Heart right ventricle (tissue), 16 donors: ENCODE measurements around the gene TSPAN5. TPM values are rescaled to one million over a fixed set of nuclear protein-coding genes. Genes with fewer than 3 reads are reported as not detected.

ENCODE experiments used
- ATAC-seq, 8 donors: fragments of 200-7000 bp; cut with Tn5 transposase; one replicate each; pipeline ENCODE4 v1.9.1; 2020; ENCODE audit warnings: mild to moderate bottlenecking in 8 of 8, moderate library complexity in 8 of 8, moderate number of reproducible peaks in 1 of 8
- DNase-seq, 2 donors: peaks; one replicate each; pipeline ENCODE4 v3.0.0-alpha.2; 2020
- H3K27ac ChIP-seq, 10 donors: fragments of 200-600 bp; sonication (generic) in 2 of 10; one replicate each; pipeline versions ENCODE4 v1.5.0 to v1.8.0; 2020 to 2022; ENCODE audit warnings: mild to moderate bottlenecking in 3 of 10
- H3K27me3 ChIP-seq, 7 donors: fragments of 200-600 bp; one replicate each; pipeline ENCODE4 v1.8.0; 2021 to 2022; ENCODE audit warnings: mild to moderate bottlenecking in 2 of 7
- H3K36me3 ChIP-seq, 9 donors: fragments of 200-600 bp; sonication (generic) in 1 of 9; one replicate each; pipeline versions ENCODE4 v1.5.0 to v1.8.0; 2020 to 2022; ENCODE audit warnings: mild to moderate bottlenecking in 2 of 9
- H3K4me1 ChIP-seq, 9 donors: fragments of 200-600 bp; sonication (generic) in 1 of 9; one replicate each; pipeline versions ENCODE4 v1.5.0 to v1.8.0; 2020 to 2022; ENCODE audit warnings: mild to moderate bottlenecking in 4 of 9
- H3K4me3 ChIP-seq, 10 donors: fragments of 200-600 bp; sonication (generic) in 2 of 10; one replicate each; pipeline versions ENCODE4 v1.5.0 to v1.8.0; 2020 to 2022; ENCODE audit warnings: mild to moderate bottlenecking in 7 of 10, moderate library complexity in 2 of 10
- H3K9me3 ChIP-seq, 11 donors: fragments of 200-600 bp in 10 of 11; sonication (generic) in 2 of 11; one replicate each; pipeline versions ENCODE4 v1.5.0 to v1.8.0; 2013 to 2022; ENCODE audit warnings: mild to moderate bottlenecking in 2 of 11, control low read depth in 1 of 11, moderate library complexity in 1 of 11
- whole genome bisulfite sequencing, 2 donors: extraction: QIAGEN DNeasy Blood & Tissue Kit; methylation state at CpG; one replicate each; pipeline ENCODE4 v1.1.7; 2013; ENCODE audit warnings: inconsistent platforms in 1 of 2; 5-methylcytosine and 5-hydroxymethylcytosine counted together
- intact Hi-C, 10 donors: fragments of 100-400 bp; cut with DNase I; formaldehyde crosslinking; loops; one replicate each; pipeline versions ENCODE4 v1.11.1 to v1.14.2; 2022
- polyA plus RNA-seq, 2 donors: library from polyadenylated mRNA; stranded (reverse); fragments of 200-250 nt; gene quantifications; one replicate each; pipeline ENCODE4 v1.2.3, GENCODE V29; 2013
- total RNA-seq, 10 donors: library from RNA; stranded (reverse); fragmentation: NEBNext Ultra II Directional in 3 of 10; extraction: Animal tissue kit (Norgen Biotek cat#: 25700) in 3 of 10; gene quantifications; one replicate each; pipeline versions ENCODE4 v1.2.1 to v1.2.4, GENCODE V29; 2021 to 2023
- TF ChIP-seq, protein P1 (sequence below), 9 donors: fragments of 200-600 bp; sonication (generic) in 2 of 9; IDR thresholded peaks; one replicate each; pipeline versions ENCODE4 v1.5.0 to v1.8.0; 2021 to 2022; ENCODE audit warnings: antibody characterized with exemption in 9 of 9, mild to moderate bottlenecking in 5 of 9, moderate library complexity in 1 of 9
- donor health status: Arrhythmogenic right ventricular cardiomyopathy.
- donor health status: ischemic (EF 13 %, LVEDD 7.1; RV severe dilation, severe dysfunction).
- donor health status: healthy with polysubstance abuse.
- donor health status: DM: no; HTN: yes; CAD: no.
- donor health status: DM: no; HTN: no; CAD: no.
- donor health status: ischemic (EF 25% LVEDD 6.9; RV normal size, moderate dysfunction).
- donor health status: ischemic (EF 25% LVEDD 5.7; RV mildly dilated, moderate dysfunction).
- donor health status: healthy.
- donor health status: DM: yes; HTN: yes; CAD: no.
- donor health status: Ischemic cardiomyopathy.
- donor health status: ischemic (EF 35%, LVEDD 5.7; RV mildly dilated, moderate dysfunction).
- donor health status: nonischemic (EF 11% LVEDD 7.7; RV severe dilation, severe dysfunction).
- donor health status: DM: yes; HTN: yes; CAD: no.
- donor health status: PGD.
- donor health status: ischemic (EF 29% LVEDD 5.4; RV normal size, mild dysfunction).
- donor health status: nonischemic (EF 23%, LVEDD 6.1; RV moderate dilation, normal function).

TSPAN5 gene
- total and polyA plus RNA-seq, 12 donors: 0.85 to 6.7 (median 3.8) TPM

DNA sequence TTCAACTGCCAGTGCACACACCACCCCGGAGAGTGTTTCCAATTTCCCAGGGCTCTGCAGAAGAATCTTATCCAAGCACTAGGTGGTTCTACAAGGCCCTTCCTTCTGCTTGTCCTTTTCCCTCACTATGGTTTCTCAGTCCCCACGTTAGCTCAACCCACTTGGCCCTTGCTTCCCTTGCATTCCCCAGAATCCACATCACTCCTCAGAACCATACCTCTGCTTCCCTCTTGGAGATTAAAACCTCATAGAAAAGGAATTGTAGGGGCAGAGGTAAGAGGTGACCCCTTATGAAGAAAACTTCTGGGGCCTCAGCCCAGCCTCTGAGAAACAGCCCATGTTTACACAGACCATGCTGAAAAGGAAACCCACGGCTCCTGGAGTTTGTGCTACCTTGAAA lies 42.4 kb downstream of the TSPAN5 start:
- Histone ChIP-seq H3K27ac (no peak overlapping the region), H3K27me3 (no peaks in the 10 kb centered on the region), H3K4me1 (peaks cover 0 to 31% (median 8%) of the 10 kb centered on the region in 9 donors), H3K36me3 (no peaks in the 10 kb centered on the region), H3K4me3 (no peak overlapping the region), H3K9me3 (no peaks in the 10 kb centered on the region)
- WGBS, 2 donors: 93 to 97% methylated on average over 3 of the region's 3 CpGs
- intact Hi-C loops: no loop called here
- DNase-seq: no peak
- TF ChIP-seq, protein P1, sequence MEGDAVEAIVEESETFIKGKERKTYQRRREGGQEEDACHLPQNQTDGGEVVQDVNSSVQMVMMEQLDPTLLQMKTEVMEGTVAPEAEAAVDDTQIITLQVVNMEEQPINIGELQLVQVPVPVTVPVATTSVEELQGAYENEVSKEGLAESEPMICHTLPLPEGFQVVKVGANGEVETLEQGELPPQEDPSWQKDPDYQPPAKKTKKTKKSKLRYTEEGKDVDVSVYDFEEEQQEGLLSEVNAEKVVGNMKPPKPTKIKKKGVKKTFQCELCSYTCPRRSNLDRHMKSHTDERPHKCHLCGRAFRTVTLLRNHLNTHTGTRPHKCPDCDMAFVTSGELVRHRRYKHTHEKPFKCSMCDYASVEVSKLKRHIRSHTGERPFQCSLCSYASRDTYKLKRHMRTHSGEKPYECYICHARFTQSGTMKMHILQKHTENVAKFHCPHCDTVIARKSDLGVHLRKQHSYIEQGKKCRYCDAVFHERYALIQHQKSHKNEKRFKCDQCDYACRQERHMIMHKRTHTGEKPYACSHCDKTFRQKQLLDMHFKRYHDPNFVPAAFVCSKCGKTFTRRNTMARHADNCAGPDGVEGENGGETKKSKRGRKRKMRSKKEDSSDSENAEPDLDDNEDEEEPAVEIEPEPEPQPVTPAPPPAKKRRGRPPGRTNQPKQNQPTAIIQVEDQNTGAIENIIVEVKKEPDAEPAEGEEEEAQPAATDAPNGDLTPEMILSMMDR (IDR thresholded peaks at IDR 0.05): no peak
- ATAC-seq: no peak

DNA sequence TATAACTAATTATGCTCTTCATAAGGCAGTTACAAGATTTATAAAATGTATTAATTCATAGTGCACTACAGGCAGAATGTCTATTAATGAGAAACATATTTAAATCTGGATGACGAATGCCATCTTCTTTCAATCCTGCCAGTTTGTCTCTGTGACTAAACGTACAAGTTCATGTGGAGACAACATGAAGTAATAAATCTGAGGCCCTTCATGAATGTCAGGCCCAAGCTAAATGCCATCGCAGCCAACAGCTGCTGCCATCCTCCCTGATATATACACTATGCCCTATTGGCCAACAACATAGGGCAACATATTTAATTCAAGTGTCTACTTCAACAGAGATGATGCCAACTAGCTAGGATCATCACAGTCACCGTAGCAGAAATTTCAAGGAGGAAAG lies 43.7 kb downstream of the TSPAN5 start:
- ATAC-seq (no peak), DNase-seq (no peak)
- H3K36me3 ChIP-seq: no peaks in the 10 kb centered on the region
- H3K27me3 ChIP-seq: no peaks in the 10 kb centered on the region
- intact Hi-C loops: no loop called here
- peaks cover 0 to 31% (median 8%) of the 10 kb centered on the region in 9 donors for H3K4me1 ChIP-seq
- H3K9me3 ChIP-seq: no peaks in the 10 kb centered on the region
- no peak overlapping the region for H3K27ac ChIP-seq
- H3K4me3 ChIP-seq: no peak overlapping the region
- WGBS, 2 donors: 54 to 81% methylated on average over 4 of the region's 4 CpGs
- TF ChIP-seq, protein P1 (IDR thresholded peaks at IDR 0.05): no peak

DNA sequence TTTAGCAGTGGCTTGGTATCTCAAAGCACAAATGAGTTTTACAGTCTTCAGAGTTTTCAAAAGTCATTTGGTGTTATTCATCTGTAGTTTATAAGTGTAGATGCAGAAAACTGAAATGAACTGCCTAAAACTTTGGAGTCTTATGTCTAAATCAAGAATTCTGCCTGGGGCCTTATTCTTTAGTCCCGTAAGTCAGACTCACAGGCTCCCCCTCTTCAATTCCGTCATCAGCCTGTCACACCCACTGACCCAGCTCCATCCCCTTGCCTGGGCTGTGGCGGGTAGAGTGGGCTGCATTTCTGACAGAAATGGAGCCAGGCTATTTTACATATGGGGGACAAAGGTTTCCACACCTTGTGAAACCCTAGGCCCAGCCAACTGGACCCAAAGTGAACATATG lies 44.3 kb downstream of the TSPAN5 start:
- WGBS, 2 donors: 88 to 92% methylated on average over 3 of the region's 3 CpGs
- ATAC-seq (no peak), DNase-seq (no peak)
- TF ChIP-seq, protein P1 (IDR thresholded peaks at IDR 0.05): no peak
- intact Hi-C loops: no loop called here
- Histone ChIP-seq H3K9me3 (no peaks in the 10 kb centered on the region), H3K27ac (no peak overlapping the region), H3K27me3 (no peaks in the 10 kb centered on the region), H3K36me3 (no peaks in the 10 kb centered on the region), H3K4me1 (peaks cover 0 to 31% (median 8%) of the 10 kb centered on the region in 9 donors), H3K4me3 (no peak overlapping the region)

DNA sequence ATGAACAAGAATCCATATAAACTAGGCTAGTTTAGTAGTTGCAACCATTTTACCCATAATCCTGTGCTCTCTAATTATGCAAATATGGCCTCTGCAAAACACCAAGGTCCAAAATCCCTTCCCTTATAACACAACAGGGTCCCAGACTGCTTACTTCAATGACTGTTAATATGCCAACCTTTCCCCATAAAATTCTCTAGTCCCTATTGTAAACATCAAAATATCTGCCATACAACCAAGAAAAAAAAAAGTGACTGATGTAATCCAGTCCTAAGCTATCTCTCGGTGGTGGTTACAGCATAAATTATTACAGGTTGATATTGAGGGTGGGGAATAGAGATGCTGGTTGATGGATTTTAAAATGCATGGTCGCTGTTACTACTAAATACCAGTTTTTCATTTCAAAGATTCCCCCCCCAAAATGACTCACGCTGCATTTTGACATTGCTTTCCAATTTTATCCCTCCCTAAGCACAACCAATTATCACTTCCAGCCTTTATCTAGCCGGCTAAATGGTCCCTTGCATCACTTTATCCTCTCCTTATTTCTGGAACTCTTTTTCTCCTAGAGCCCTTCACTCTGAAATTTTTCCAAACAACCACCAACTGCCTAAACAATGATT lies 44.8 kb downstream of the TSPAN5 start:
- 49 to 59% methylated on average over 4 of the region's 4 CpGs for WGBS, 2 donors
- TF ChIP-seq, protein P1 (IDR thresholded peaks at IDR 0.05): no peak
- DNase-seq (no peak), ATAC-seq (no peak)
- Histone ChIP-seq H3K36me3 (no peaks in the 10 kb centered on the region), H3K9me3 (no peaks in the 10 kb centered on the region), H3K4me3 (no peak overlapping the region), H3K27ac (no peak overlapping the region), H3K27me3 (no peaks in the 10 kb centered on the region), H3K4me1 (peaks cover 0 to 31% (median 8%) of the 10 kb centered on the region in 9 donors)
- intact Hi-C loops: no loop called here
